ENCODE data around the gene ERO1B. TPM values are rescaled to one million over a fixed set of nuclear protein-coding genes. Genes with fewer than 3 reads are reported as not detected.

The ERO1B gene
- total RNA-seq, 2 donors from 2014 or later: 10.4 to 12.0 TPM

GRCh38 chr1:236185687-236186086 lies 96.1 kb downstream of the ERO1B start:
- WGBS: 92% methylated on average over 4 of the region's 4 CpGs
- intact Hi-C loops (cut with DNase I): no loop called here

GRCh38 chr1:236181059-236181458 lies 100.7 kb downstream of the ERO1B start:
- Histone ChIP-seq H3K27ac (no peak overlapping the region), H3K9me3 (no peaks in the 10 kb centered on the region), H3K36me3 (no peaks in the 10 kb centered on the region), H3K4me3 (no peak overlapping the region), H3K4me1 (replicated peaks) (no peaks in the 10 kb centered on the region), H3K27me3 (replicated peaks; ENCODE audit: insufficient read depth) (no peaks in the 10 kb centered on the region)
- 81% methylated on average over 3 of the region's 3 CpGs for WGBS
- DNase-seq (ENCODE audit: low spot score): no peak
- intact Hi-C loops (cut with DNase I): no loop called here
- no peak for TF ChIP-seq POLR2AphosphoS5 (IDR thresholded peaks at IDR 0.05)
- TF ChIP-seq CTCF (IDR thresholded peaks at IDR 0.05): no peak
- TF ChIP-seq POLR2A (IDR thresholded peaks at IDR 0.05): no peak

More at GRCh38 chr1:236185687-236186086, 96.1 kb downstream of the ERO1B start:
- Histone ChIP-seq H3K4me3 (no peak overlapping the region), H3K9me3 (no peaks in the 10 kb centered on the region), H3K4me1 (replicated peaks) (no peaks in the 10 kb centered on the region), H3K36me3 (no peaks in the 10 kb centered on the region), H3K27ac (no peak overlapping the region), H3K27me3 (replicated peaks; ENCODE audit: insufficient read depth) (no peaks in the 10 kb centered on the region)
- TF ChIP-seq POLR2A (IDR thresholded peaks at IDR 0.05) (no peak), POLR2AphosphoS5 (IDR thresholded peaks at IDR 0.05) (no peak), CTCF (IDR thresholded peaks at IDR 0.05) (no peak)
- DNase-seq (ENCODE audit: low spot score): no peak

GRCh38 chr1:236179634-236180033 lies 102.1 kb downstream of the ERO1B start:
- no peaks in the 10 kb centered on the region for H3K9me3 ChIP-seq
- no peak overlapping the region for H3K4me3 ChIP-seq
- no peaks in the 10 kb centered on the region for H3K4me1 ChIP-seq (replicated peaks)
- TF ChIP-seq CTCF (IDR thresholded peaks at IDR 0.05) (no peak), POLR2AphosphoS5 (IDR thresholded peaks at IDR 0.05) (no peak), POLR2A (IDR thresholded peaks at IDR 0.05) (no peak)
- WGBS: 93% methylated on average over 6 of the region's 6 CpGs
- no peaks in the 10 kb centered on the region for H3K36me3 ChIP-seq
- intact Hi-C loops (cut with DNase I): no loop called here
- H3K27me3 ChIP-seq (replicated peaks; ENCODE audit: insufficient read depth): no peaks in the 10 kb centered on the region
- H3K27ac ChIP-seq: no peak overlapping the region
- no peak for DNase-seq (ENCODE audit: low spot score)

- Histone ChIP-seq H3K4me1 (replicated peaks) (no peaks in the 10 kb centered on the region), H3K27me3 (replicated peaks; ENCODE audit: insufficient read depth) (no peaks in the 10 kb centered on the region), H3K36me3 (no peaks in the 10 kb centered on the region), H3K4me3 (no peak overlapping the region), H3K9me3 (no peaks in the 10 kb centered on the region), H3K27ac (no peak overlapping the region)
- DNase-seq (ENCODE audit: low spot score): no peak
- whole genome bisulfite sequencing: 63% methylated on average over 18 of the region's 18 CpGs
- no peak for TF ChIP-seq CTCF (IDR thresholded peaks at IDR 0.05)
- TF ChIP-seq POLR2A (IDR thresholded peaks at IDR 0.05): no peak
- no peak for TF ChIP-seq POLR2AphosphoS5 (IDR thresholded peaks at IDR 0.05)
- intact Hi-C loops (cut with DNase I): no loop called here
Observed at GRCh38 chr1:236176337-236177336, 105.1 kb downstream of the ERO1B start.
